DOHH2 (cell line): ENCODE data around the gene UPK1A.

Experiments
- CTCF ChIP-seq: fragments of 200-600 bp; sonication (generic); IDR thresholded peaks from one replicate; pipeline ENCODE4 v1.5.1; 2014; ENCODE audit warnings: antibody characterized with exemption, mild to moderate bottlenecking, low read depth, low read length; ENCODE audit not compliant: poor library complexity, severe bottlenecking
- EZH2phosphoT487 ChIP-seq: fragments of 200-600 bp; sonication (generic); IDR thresholded peaks from 2 replicates; pipeline ENCODE4 v1.6.1; 2017; ENCODE audit warnings: borderline replicate concordance, mild to moderate bottlenecking, antibody characterized with exemption, low read length, moderate library complexity, mixed read lengths

- TF ChIP-seq CTCF (no peak), EZH2phosphoT487 (no peak)
Measured at GRCh38 chr19:35669566-35669965, 3.2 kb downstream of the UPK1A start.
